Hepatocyte (in vitro differentiated cells): ENCODE measurements around the gene DAW1. TPM values are rescaled to one million over a fixed set of nuclear protein-coding genes. Genes with fewer than 3 reads are reported as not detected.
"Not testable (repeated sequence)": the region's sequence is repeated elsewhere in the genome, so short reads cannot be mapped to it uniquely, and the experiment has no call there.

Experiments
- DNase-seq: peaks from one replicate; pipeline ENCODE4 v3.0.0-alpha.2; 2016; ENCODE audit warnings: low spot score
- H2AFZ ChIP-seq: fragments of 200-600 bp; sonication (generic); 2 replicates; pipeline ENCODE4 v1.6.0; 2016; ENCODE audit warnings: antibody characterized with exemption, mild to moderate bottlenecking
- H3K27ac ChIP-seq: fragments of 200-600 bp; sonication (generic); 2 replicates; pipeline ENCODE4 v1.5.1; 2016; ENCODE audit warnings: mild to moderate bottlenecking
- H3K27me3 ChIP-seq: fragments of 200-600 bp; sonication (generic); 2 replicates; pipeline ENCODE4 v1.6.1; 2016
- H3K36me3 ChIP-seq: fragments of 200-600 bp; sonication (generic); replicated peaks from 2 replicates; pipeline ENCODE4 v1.5.1; 2016; ENCODE audit warnings: low read depth; ENCODE audit not compliant: insufficient read depth
- H3K4me1 ChIP-seq: fragments of 200-600 bp; sonication (generic); 2 replicates; pipeline ENCODE4 v1.5.1; 2016; ENCODE audit warnings: mild to moderate bottlenecking, moderate library complexity; ENCODE audit not compliant: insufficient read depth
- H3K4me2 ChIP-seq: fragments of 200-600 bp; sonication (generic); 2 replicates; pipeline ENCODE4 v1.6.0; 2016
- H3K4me3 ChIP-seq: fragments of 200-600 bp; sonication (generic); 2 replicates; pipeline ENCODE4 v1.5.1; 2016; ENCODE audit warnings: mild to moderate bottlenecking
- H3K79me2 ChIP-seq: fragments of 200-600 bp; sonication (generic); 2 replicates; pipeline ENCODE4 v1.6.0; 2017; ENCODE audit warnings: mild to moderate bottlenecking
- H3K9me2 ChIP-seq: fragments of 200-600 bp; sonication (generic); replicated peaks from 2 replicates; pipeline ENCODE4 v1.6.0; 2017; ENCODE audit warnings: mild to moderate bottlenecking; ENCODE audit not compliant: insufficient read depth
- H3K9me3 ChIP-seq: fragments of 200-600 bp; sonication (generic); 2 replicates; pipeline ENCODE4 v1.5.1; 2016; ENCODE audit warnings: low read depth, mild to moderate bottlenecking
- H4K20me1 ChIP-seq: fragments of 200-600 bp; sonication (generic); 2 replicates; pipeline ENCODE4 v1.6.0; 2016; ENCODE audit warnings: mild to moderate bottlenecking; ENCODE audit not compliant: insufficient read depth, poor library complexity, severe bottlenecking
- EZH2 ChIP-seq: fragments of 200-600 bp; sonication (generic); IDR thresholded peaks from 2 replicates; pipeline ENCODE4 v1.6.1; 2016; ENCODE audit warnings: antibody characterized with exemption, mild to moderate bottlenecking, borderline replicate concordance
- EZH2phosphoT487 ChIP-seq: fragments of 200-600 bp; sonication (generic); IDR thresholded peaks from one replicate; pipeline ENCODE4 v1.6.1; 2018; ENCODE audit warnings: antibody characterized with exemption, mild to moderate bottlenecking, low read depth, moderate library complexity; ENCODE audit not compliant: unreplicated experiment, severe bottlenecking
- WGBS: methylation state at CpG from one replicate; pipeline ENCODE4 v1.1.6; 2016; ENCODE audit warnings: low lambda C conversion rate; ENCODE audit errors: missing lambda C conversion rate; 5-methylcytosine and 5-hydroxymethylcytosine counted together
- polyA plus RNA-seq: library from polyadenylated mRNA; unstranded; fragments of >200 nt; fragmentation: Nextera tagmentation; extraction: Ambion mirVana; gene quantifications from 2 replicates; pipeline ENCODE4 v1.2.1, GENCODE V29; 2016
- total RNA-seq: library from RNA; depleted of rRNA; stranded (reverse); fragments of >200 nt; gene quantifications from 2 replicates; pipeline ENCODE4 v1.2.3, GENCODE V29; 2014
- TF ChIP-seq, protein P1 (sequence below): fragments of 200-600 bp; sonication (generic); IDR thresholded peaks from 2 replicates; pipeline ENCODE4 v1.5.1; 2016; ENCODE audit warnings: antibody characterized with exemption, mild to moderate bottlenecking; ENCODE audit not compliant: poor library complexity

The DAW1 gene
- total and polyA plus RNA-seq, 2 experiments from 2014 or later: 0.23 to 0.88 TPM

DNA sequence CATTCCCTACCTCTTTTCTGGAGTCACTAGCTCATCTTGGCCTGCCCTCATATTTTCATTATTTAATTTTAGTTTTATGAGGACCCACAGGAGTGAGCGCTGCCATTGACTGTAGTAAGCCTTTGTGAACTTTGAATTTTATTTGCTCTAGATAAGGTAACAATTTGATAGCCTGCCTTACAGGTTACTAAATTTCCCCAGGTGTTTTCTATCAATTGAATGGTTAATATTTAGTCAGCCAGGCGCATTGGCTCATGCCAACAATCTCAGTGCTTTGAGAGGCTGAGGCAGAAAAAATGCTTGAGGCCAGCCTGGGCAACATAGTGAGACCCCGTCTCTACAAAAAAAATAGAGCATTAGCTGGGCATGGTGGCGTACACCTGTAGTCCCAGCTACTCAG lies 50.2 kb downstream of the DAW1 start:
- Histone ChIP-seq H3K36me3 (no peaks in the 10 kb centered on the region), H3K9me2 (no peaks in the 10 kb centered on the region), H3K79me2 (no peaks in the 10 kb centered on the region), H2AFZ (no peak overlapping the region), H3K4me2 (no peak overlapping the region), H3K4me3 (no peak overlapping the region), H4K20me1 (no peaks in the 10 kb centered on the region), H3K27me3 (no peaks in the 10 kb centered on the region), H3K4me1 (no peaks in the 10 kb centered on the region), H3K27ac (no peak overlapping the region), H3K9me3 (no peaks in the 10 kb centered on the region)
- 68% methylated on average over 4 of the region's 4 CpGs for WGBS
- TF ChIP-seq, protein P1, sequence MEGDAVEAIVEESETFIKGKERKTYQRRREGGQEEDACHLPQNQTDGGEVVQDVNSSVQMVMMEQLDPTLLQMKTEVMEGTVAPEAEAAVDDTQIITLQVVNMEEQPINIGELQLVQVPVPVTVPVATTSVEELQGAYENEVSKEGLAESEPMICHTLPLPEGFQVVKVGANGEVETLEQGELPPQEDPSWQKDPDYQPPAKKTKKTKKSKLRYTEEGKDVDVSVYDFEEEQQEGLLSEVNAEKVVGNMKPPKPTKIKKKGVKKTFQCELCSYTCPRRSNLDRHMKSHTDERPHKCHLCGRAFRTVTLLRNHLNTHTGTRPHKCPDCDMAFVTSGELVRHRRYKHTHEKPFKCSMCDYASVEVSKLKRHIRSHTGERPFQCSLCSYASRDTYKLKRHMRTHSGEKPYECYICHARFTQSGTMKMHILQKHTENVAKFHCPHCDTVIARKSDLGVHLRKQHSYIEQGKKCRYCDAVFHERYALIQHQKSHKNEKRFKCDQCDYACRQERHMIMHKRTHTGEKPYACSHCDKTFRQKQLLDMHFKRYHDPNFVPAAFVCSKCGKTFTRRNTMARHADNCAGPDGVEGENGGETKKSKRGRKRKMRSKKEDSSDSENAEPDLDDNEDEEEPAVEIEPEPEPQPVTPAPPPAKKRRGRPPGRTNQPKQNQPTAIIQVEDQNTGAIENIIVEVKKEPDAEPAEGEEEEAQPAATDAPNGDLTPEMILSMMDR: no peak
- TF ChIP-seq EZH2phosphoT487 (no peak), EZH2 (no peak)
- no peak for DNase-seq

DNA sequence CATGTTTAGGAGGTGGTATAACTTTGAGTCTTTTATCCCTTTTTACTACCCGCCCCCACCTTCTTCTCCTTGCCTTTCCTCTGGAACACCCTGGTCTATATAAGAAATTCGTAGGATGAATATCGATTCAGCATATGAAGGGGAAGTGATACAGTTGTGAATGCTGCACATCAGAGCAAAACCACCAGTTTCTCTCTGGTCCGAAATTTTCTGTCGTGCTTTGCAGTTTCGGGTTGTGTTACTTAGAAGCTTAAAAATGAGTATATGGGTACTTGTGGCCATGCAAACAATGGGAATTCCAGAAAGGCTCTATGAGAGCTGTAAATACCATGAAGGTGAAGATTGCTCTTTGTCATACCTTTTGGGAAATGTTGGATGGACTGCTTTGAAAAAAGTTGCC lies 60.6 kb downstream of the DAW1 start:
- no peaks in the 10 kb centered on the region for H3K36me3 ChIP-seq
- H3K9me2 ChIP-seq: no peaks in the 10 kb centered on the region
- H3K27me3 ChIP-seq: no peaks in the 10 kb centered on the region
- no peak overlapping the region for H3K4me2 ChIP-seq
- H3K27ac ChIP-seq: no peak overlapping the region
- TF ChIP-seq EZH2phosphoT487 (no peak), EZH2 (no peak)
- TF ChIP-seq, protein P1: no peak
- no peaks in the 10 kb centered on the region for H3K4me1 ChIP-seq
- H3K9me3 ChIP-seq: no peaks in the 10 kb centered on the region
- 90% methylated on average over 6 of the region's 6 CpGs for WGBS
- H3K79me2 ChIP-seq: no peaks in the 10 kb centered on the region
- no peak overlapping the region for H2AFZ ChIP-seq
- H3K4me3 ChIP-seq: no peak overlapping the region
- no peak for DNase-seq
- no peaks in the 10 kb centered on the region for H4K20me1 ChIP-seq

DNA sequence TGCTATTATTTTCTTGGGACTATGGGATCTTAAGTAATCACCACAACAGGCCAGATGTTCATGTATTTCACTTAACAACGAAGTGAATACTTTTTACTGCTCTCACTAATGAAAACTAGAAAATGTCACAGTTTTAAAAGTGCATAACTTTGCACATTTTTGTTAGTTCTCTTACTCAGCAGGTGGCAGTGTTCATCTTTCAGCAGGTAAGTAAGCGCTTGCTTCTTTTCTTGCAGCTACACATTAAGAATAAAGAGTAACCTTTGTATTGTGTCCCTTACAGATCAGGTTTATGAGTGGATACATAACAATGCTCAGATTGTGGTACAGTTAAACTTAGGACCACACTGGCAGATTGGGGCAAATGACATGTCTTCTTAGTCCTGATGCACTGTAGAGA lies 61.0 kb downstream of the DAW1 start:
- peak; percentile 10 for DNase-seq
- H2AFZ ChIP-seq: no peak overlapping the region
- no peak for TF ChIP-seq EZH2phosphoT487
- TF ChIP-seq, protein P1: peak; percentile 32
- no peak for TF ChIP-seq EZH2
- H4K20me1 ChIP-seq: no peaks in the 10 kb centered on the region
- no peaks in the 10 kb centered on the region for H3K27me3 ChIP-seq
- H3K4me3 ChIP-seq: no peak overlapping the region
- no peaks in the 10 kb centered on the region for H3K9me3 ChIP-seq
- H3K79me2 ChIP-seq: no peaks in the 10 kb centered on the region
- no peak overlapping the region for H3K27ac ChIP-seq
- no peaks in the 10 kb centered on the region for H3K9me2 ChIP-seq
- H3K4me1 ChIP-seq: no peaks in the 10 kb centered on the region
- 78% methylated on average over 2 of the region's 2 CpGs for WGBS
- H3K36me3 ChIP-seq: no peaks in the 10 kb centered on the region
- no peak overlapping the region for H3K4me2 ChIP-seq

DNA sequence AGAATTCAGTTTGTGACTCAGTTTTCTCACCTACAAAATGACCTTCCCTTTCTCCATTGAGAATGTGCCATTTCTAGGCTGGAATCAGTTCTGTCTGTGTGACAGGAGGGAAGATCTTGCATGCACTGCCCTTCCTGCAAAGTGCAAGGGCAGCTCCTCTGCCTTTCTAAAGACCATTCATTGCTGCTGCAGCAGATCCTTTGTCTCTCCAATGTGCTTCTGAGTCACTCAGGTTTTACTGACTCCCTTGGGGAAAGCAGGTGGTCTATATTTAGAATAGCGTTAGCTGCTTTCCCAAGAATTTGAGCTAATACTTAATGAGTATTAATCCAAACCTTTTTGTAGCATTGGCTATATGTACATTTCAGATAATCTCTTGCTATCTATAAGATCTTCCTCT lies 62.5 kb downstream of the DAW1 start:
- no peak overlapping the region for H2AFZ ChIP-seq
- H3K4me3 ChIP-seq: no peak overlapping the region
- H4K20me1 ChIP-seq: no peaks in the 10 kb centered on the region
- H3K27me3 ChIP-seq: no peaks in the 10 kb centered on the region
- H3K27ac ChIP-seq: no peak overlapping the region
- no peaks in the 10 kb centered on the region for H3K4me1 ChIP-seq
- H3K79me2 ChIP-seq: no peaks in the 10 kb centered on the region
- no peaks in the 10 kb centered on the region for H3K36me3 ChIP-seq
- no peaks in the 10 kb centered on the region for H3K9me3 ChIP-seq
- WGBS: 52% methylated on average over 1 of the region's 1 CpG
- DNase-seq: no peak
- H3K9me2 ChIP-seq: no peaks in the 10 kb centered on the region
- no peak overlapping the region for H3K4me2 ChIP-seq
- TF ChIP-seq EZH2phosphoT487 (no peak), EZH2 (no peak)
- TF ChIP-seq, protein P1: no peak

DNA sequence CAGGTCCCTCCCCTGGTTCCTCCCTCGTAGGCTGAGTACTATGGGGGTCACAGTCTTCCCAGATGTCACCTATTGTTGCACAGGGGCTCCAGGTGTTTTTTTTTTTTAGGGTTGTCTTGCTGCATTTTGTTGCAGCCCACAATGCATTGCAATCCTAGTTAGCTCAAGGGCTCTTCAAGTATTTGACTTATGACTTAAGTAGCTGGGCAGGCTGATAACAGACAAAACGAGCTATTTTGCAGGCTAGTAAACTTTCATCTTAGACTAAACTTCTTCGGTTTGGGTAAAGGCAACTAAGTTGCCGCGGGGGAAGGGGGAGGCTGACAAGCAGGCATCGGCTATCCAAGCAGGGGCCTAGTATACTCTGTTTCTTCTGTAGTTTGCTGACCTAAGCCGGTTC lies 64.8 kb downstream of the DAW1 start:
- not testable (repeated sequence) for H4K20me1 ChIP-seq, H3K79me2 ChIP-seq, H3K9me2 ChIP-seq, H3K9me3 ChIP-seq, H3K4me1 ChIP-seq, H3K4me2 ChIP-seq, H3K27me3 ChIP-seq, H2AFZ ChIP-seq, H3K36me3 ChIP-seq, H3K4me3 ChIP-seq, DNase-seq, H3K27ac ChIP-seq
- 49% methylated on average over 7 of the region's 7 CpGs for WGBS
